HG02759 (cell line): ENCODE results near the gene TMEM121.

Source experiments
- ATAC-seq: cut with Tn5 transposase; IDR thresholded peaks from one replicate; pipeline ENCODE4 v1.9.1; 2021; ENCODE audit warnings: mild to moderate bottlenecking, moderate library complexity; ENCODE audit not compliant: unreplicated experiment

The TMEM121 gene

GRCh38 chr14:105497671-105498429, 28.5 kb upstream of the TMEM121 start:
- no peak for ATAC-seq

DNA sequence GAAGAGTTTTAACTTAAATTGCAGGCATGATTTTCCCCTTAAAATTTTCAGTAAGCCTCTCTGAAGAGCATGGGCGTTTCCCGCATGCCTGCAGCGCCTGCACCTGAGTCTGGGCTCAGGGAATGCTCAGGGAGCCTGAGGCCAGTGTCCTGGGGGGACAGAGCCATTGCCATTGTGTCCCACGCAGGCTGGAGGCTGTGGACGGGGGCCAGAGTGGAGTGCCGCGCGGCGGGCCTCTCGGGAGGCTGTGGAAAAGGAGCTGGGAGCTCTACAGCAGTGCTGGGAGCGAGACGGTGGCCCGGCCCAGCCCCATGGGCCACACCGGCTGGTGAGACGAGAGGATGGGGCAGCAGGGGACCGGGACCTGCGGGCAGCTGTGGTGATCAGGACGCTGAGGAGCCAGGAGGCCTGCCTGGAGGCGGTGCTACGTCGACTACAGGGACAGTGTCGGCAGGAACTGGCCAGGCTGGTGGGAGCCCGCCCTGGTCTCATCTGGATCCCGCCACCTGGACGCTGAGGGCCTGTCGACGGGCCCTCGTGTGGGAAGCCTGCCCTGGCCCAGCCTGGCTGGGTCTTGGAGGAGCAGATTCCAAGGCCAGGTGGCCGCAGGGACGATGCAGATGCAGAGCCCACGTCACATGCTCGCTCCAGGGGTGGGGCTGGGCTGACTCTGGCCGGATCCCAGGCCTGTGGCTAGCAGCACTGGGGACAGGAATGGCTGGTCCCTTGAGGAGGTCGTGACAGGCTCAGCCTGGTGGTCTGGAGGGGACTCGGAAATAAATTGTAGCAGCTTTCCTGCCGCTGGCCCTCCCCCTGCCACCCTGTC, 27.7 kb upstream of the TMEM121 start:
- ATAC-seq, result no peak

GRCh38 chr14:105499256-105500035, 26.9 kb upstream of the TMEM121 start:
- no peak for ATAC-seq

GRCh38 chr14:105500036-105500725, 26.2 kb upstream of the TMEM121 start:
- ATAC-seq, result no peak

DNA sequence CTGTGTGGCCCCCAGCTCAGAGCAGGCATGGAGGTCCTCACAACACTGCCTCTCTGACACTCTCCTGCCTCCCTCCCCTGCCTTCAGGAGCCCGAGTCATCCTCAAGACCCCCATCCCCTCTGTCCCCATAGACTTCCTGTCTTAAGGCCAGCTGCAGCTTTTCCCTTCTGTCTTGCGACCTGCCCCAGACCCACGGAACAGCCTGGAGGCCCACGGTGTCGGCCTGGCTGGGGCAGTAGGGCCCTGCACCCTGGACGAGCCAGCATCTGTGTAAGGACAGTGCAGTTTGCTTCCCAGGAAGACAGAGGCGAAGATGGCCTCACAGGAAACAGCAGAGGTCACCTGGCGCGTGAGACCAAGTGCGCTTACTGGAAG, 25.7 kb upstream of the TMEM121 start:
- ATAC-seq, result no peak

DNA sequence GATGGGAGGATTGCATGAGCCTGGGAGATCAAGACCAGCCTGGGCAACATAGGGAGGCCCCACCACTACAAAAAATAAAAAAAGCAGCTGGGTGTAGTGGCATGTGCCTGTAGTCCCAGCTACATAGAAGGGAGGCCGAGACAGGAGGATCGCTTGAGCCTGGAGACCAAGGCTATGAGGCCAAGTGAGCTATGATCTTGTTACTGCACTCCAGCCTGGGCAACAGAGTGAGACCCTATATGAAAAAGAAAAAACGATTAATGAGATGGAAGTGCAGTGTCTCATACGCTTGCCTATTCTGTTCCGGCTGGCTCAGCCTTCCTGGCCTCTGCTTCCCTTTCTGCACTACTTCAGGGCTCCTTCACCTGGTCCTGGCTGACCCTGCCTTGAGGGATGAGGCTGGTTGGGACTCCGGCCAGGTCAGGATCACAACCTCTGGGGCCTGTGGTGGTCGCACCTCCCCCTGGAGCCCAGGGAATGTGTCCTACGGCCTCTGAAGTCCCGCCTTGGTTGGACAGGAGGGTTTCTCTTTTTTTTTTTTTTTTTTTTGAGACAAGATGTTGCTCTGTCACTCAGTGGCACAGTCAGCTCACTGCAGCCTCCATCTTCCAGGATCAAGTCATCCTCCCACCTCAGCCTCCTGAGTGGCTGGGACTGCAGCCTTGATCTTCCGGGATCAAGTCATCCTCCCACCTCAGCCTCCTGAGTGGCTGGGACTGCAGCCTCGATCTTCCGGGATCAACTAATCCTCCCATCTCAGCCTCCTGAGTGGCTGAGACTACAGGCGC, 24.7 kb upstream of the TMEM121 start:
- no peak for ATAC-seq

DNA sequence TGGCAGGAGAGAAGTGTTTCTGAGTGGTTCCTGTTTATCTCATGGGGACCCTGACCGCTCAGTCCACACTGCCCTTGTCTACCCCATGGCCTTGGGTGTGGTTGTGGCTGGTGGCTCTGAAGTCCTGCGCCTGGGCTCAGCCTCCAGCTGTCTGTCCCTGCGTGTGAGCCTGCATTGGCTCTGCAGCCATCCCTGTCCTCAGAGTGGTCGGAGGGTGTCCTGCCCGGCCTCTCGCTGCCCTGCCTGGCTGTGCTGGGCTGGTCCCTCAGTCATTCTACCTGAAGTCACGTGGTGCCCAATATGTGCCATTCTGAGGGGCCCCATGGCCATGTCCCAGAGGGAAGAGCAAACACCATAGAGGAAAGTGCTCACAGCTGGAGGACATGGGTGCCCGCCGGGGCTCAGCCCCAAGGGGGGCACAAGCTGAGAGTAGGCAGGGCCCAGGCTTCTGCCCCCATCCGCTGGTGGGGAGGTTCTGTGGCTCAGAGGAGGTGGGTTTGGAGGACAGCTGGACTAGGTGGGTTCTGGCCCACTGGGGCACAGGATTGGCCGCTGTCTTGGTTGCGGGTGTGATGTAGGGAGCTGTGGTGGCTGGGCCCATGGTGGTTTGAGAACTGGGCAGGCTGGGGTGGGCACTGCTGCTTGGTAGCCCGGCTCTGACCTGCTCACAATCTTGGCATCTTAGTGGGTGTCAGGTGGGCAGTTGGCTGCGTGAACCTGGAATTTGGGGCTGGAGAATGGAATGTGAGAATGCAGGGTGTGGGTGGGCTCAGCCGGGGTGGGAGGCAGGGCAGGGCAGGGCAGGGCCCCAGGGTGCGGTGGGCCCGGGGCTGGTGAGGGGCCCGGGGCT, 23.7 kb upstream of the TMEM121 start:
- ATAC-seq, result no peak

- ATAC-seq, result no peak
Observed at GRCh38 chr14:105503296-105503640, 23.1 kb upstream of the TMEM121 start.

GRCh38 chr14:105503935-105504692, 22.3 kb upstream of the TMEM121 start:
- ATAC-seq, result no peak

DNA sequence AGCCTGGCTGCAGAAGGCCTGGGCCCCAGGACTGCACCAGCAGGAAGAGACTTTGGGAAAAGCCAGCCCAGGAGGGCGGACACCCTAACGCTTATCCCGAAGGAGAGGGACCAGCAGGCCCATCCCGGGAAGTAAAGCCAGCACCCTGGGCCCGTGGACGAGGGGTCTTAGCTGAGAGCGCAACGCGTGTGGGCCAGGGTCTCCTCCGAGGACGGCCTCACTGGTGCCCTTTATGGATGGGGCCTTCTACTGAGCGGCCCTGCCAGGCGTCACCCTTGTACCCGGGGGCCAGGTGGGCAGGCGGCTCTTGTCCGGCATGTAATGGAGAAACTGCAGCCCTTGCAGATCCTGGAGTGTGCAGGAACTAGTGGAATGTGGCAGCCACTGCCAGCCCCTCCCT, 21.3 kb upstream of the TMEM121 start:
- ATAC-seq, result no peak

GRCh38 chr14:105507247-105507646, 19.1 kb upstream of the TMEM121 start:
- ATAC-seq, result no peak

DNA sequence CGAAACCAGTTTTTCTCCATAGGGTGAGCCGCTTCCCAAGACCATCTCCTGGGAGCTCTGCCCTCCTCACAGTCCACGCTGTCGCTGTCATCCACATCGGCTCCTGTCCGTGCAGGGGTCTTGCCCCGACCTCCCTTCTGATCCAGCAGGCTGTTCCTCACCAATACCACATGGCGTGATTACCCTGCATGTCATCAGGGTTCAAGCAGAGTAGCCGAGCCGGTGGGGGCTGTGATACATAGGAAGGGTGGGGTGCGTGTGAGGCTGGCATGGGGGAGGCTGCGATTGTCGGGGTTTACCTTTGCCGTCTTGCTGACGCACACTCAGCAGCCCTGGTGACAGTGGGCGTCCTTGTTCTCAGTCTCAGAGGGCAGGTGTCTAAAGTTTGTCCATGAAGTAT, 18.3 kb upstream of the TMEM121 start:
- ATAC-seq, result no peak

GRCh38 chr14:105508601-105509000, 17.8 kb upstream of the TMEM121 start:
- ATAC-seq, result no peak

GRCh38 chr14:105517096-105517495, 9.3 kb upstream of the TMEM121 start:
- ATAC-seq, result no peak

- ATAC-seq, result no peak
Observed at GRCh38 chr14:105519946-105520698, 6.3 kb upstream of the TMEM121 start.

DNA sequence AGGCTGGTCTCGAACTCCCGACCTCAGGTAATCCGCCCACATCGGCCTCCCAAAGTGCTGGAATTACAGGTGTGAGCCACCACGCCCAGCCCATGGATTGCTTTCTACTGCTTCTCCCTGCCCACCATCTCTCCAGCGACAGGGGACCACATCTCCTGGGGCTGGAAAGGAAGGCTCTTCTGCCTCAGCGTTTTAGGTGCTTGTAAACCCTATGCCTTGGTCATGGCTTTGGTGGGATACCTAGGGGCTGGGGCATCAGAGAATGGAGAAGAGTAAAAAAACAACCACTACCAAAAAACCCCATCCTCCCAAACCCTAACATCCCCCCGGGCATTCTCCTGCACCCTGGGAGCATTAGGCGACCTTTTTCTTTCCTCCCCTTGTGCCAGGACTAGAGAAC, 1.1 kb upstream of the TMEM121 start:
- no peak for ATAC-seq

DNA sequence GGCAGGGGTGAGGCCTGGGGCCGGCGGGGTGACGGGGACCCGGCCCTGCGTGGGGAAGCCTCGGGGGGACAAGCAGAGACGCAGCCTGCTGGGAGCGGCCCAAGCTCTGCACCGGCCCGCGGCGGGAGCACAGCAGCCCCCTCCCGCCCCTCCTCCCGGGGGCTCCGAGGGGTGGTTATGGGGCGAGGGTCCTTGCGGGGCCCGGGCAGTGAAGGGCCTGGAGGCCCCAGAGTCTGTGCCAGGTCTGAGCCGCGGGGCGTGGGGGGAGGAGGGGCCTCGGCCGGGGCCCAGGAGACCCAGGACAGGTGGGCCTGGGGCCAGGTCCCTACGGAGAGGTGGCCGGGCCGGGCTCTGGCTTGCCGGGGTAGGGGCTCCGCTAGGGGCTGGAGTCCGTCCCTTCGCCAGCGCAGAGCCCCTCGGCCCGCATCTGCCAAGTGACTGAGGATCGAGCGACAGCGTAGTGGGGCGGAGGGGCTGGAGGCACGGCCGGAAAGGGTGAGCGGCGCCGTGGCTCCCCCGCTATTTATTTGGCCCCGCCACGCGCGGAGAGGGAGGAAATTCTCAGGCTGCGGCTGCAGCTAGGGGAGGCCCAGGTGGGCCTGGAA, 495 bp downstream of the TMEM121 start:
- ATAC-seq, result no peak
